CD4-positive, alpha-beta T cell treated with Interleukin-6 for 4 hours (primary cell): ENCODE data around the gene MRPS11.
A peak's percentile ranks its signal among the peaks of the same experiment; 100 is the strongest.
"Not testable (repeated sequence)": the region's sequence is repeated elsewhere in the genome, so short reads cannot be mapped to it uniquely, and the experiment has no call there.

Experiments used
- DNase-seq: peaks from one replicate; pipeline ENCODE4 v3.0.0-alpha.2; 2020; ENCODE audit warnings: mixed read lengths

The MRPS11 gene

GRCh38 chr15:88456733-88457132 is 10.8 kb upstream of the MRPS11 start:
- DNase-seq = no peak

- no peak for DNase-seq
These were observed 3.5 kb upstream of the MRPS11 start for GRCh38 chr15:88463870-88464532.

- DNase-seq = no peak
These were observed 1.8 kb upstream of the MRPS11 start for GRCh38 chr15:88465633-88466224.

- no peak for DNase-seq
These were observed 524 bp downstream of the MRPS11 start for GRCh38 chr15:88467935-88468528.

GRCh38 chr15:88468721-88469120 is 1.2 kb downstream of the MRPS11 start:
- DNase-seq = not testable (repeated sequence)

GRCh38 chr15:88469321-88469720 is 1.8 kb downstream of the MRPS11 start:
- no peak for DNase-seq

- no peak for DNase-seq
These were observed 3.3 kb downstream of the MRPS11 start for GRCh38 chr15:88470625-88471372.

GRCh38 chr15:88472225-88472624 is 4.7 kb downstream of the MRPS11 start:
- no peak for DNase-seq

- not testable (repeated sequence) for DNase-seq
These were observed 6.3 kb downstream of the MRPS11 start for GRCh38 chr15:88473661-88474293.

GRCh38 chr15:88476635-88477060 is 9.1 kb downstream of the MRPS11 start:
- peak; percentile 20 for DNase-seq

- no peak for DNase-seq
These were observed 9.6 kb downstream of the MRPS11 start for GRCh38 chr15:88477126-88477525.

- no peak for DNase-seq
These were observed 10.4 kb downstream of the MRPS11 start for GRCh38 chr15:88477904-88478303.

- no peak for DNase-seq
These were observed 11.7 kb downstream of the MRPS11 start for GRCh38 chr15:88479169-88479568.

GRCh38 chr15:88480981-88481380 is 13.5 kb downstream of the MRPS11 start:
- DNase-seq = no peak

GRCh38 chr15:88482263-88482662 is 14.8 kb downstream of the MRPS11 start:
- DNase-seq = no peak

GRCh38 chr15:88484682-88485331 is 17.3 kb downstream of the MRPS11 start:
- DNase-seq = no peak

GRCh38 chr15:88487178-88487795 is 19.8 kb downstream of the MRPS11 start:
- no peak for DNase-seq

GRCh38 chr15:88487796-88488523 is 20.5 kb downstream of the MRPS11 start:
- no peak for DNase-seq

- DNase-seq = peak; percentile 3
These were observed 21.8 kb downstream of the MRPS11 start for GRCh38 chr15:88489321-88489720.

GRCh38 chr15:88490036-88490435 is 22.5 kb downstream of the MRPS11 start:
- DNase-seq = no peak

- no peak for DNase-seq
These were observed 23.6 kb downstream of the MRPS11 start for GRCh38 chr15:88491158-88491557.
